Body of pancreas (tissue), 4 donors: Measurements from ENCODE around the gene CNTNAP2. TPM values are rescaled to one million over a fixed set of nuclear protein-coding genes. Genes with fewer than 3 reads are reported as not detected.

Experiments used
- ATAC-seq: fragments of 150-250 bp; one replicate; pipeline ENCODE4 v1.9.1; 2016
- DNase-seq, 4 donors: peaks; one replicate each; pipeline ENCODE4 v3.0.0-alpha.2; 2019
- H3K27ac ChIP-seq, 4 donors: fragments of 200-600 bp; sonication (generic); 1 replicate in 3 of 4; 2 replicates in 1 of 4; pipeline versions ENCODE4 v1.5.1 to v1.6.1; 2016 to 2019; ENCODE audit warnings: mild to moderate bottlenecking in 1 of 4, mixed read lengths in 1 of 4, moderate library complexity in 1 of 4
- H3K27me3 ChIP-seq, 2 donors: fragments of 200-600 bp; sonication (generic); one replicate each; pipeline ENCODE4 v1.6.0; 2016; ENCODE audit warnings: mild to moderate bottlenecking in 1 of 2
- H3K36me3 ChIP-seq, 2 donors: fragments of 200-600 bp; sonication (generic); replicated peaks in 1 of 2; 2 replicates each; pipeline ENCODE4 v1.5.1; 2016; ENCODE audit warnings: low read depth in 2 of 2; ENCODE audit not compliant: insufficient read depth in 1 of 2
- H3K4me1 ChIP-seq: fragments of 200-600 bp; sonication (generic); one replicate; pipeline ENCODE4 v1.6.0; 2016
- H3K4me3 ChIP-seq, 2 donors: fragments of 200-600 bp; sonication (generic); 1 replicate in 1 of 2; 2 replicates in 1 of 2; pipeline ENCODE4 v1.5.1; 2016 to 2019
- H3K9me3 ChIP-seq, 3 donors: fragments of 200-600 bp; sonication (generic); 1 replicate in 2 of 3; 2 replicates in 1 of 3; pipeline ENCODE4 v1.5.1; 2016
- CTCF ChIP-seq, 7 experiments: fragments of 450-650 bp in 4 of 7; fragments of 200-600 bp in 3 of 7; sonication (generic) in 3 of 7; IDR thresholded peaks; one replicate each; pipeline ENCODE4 v1.5.1; 2016 to 2019; ENCODE audit warnings: antibody characterized with exemption in 7 of 7
- POLR2A ChIP-seq, 3 donors: fragments of 450-650 bp; IDR thresholded peaks; one replicate each; pipeline ENCODE4 v1.6.1; 2016; ENCODE audit warnings: antibody characterized with exemption in 3 of 3, mild to moderate bottlenecking in 2 of 3
- WGBS, 2 donors: methylation state at CpG; one replicate each; pipeline ENCODE4 v1.1.5; 2017; 5-methylcytosine and 5-hydroxymethylcytosine counted together
- intact Hi-C: fragments of 100-400 bp; cut with DNase I; formaldehyde crosslinking; loops from one replicate; pipeline ENCODE4 v1.15.1; 2023
- total RNA-seq, 2 donors: library from RNA; depleted of rRNA; stranded (reverse); fragments of >200 nt; gene quantifications; one replicate each; pipeline ENCODE4 v1.1.0, GENCODE V29; 2016

The CNTNAP2 gene
- total RNA-seq, 2 donors from 2014 or later, result 1.0 TPM; not detected in 1

GRCh38 chr7:148021507-148022045, 1905.0 kb downstream of the CNTNAP2 start:
- Histone ChIP-seq H3K27me3 (no peaks in the 10 kb centered on the region), H3K27ac (no peak overlapping the region), H3K36me3 (no peaks in the 10 kb centered on the region), H3K4me3 (no peak overlapping the region), H3K9me3 (no peaks in the 10 kb centered on the region), H3K4me1 (no peaks in the 10 kb centered on the region)
- TF ChIP-seq POLR2A (IDR thresholded peaks at IDR 0.05), result no peak
- no peak for TF ChIP-seq CTCF (IDR thresholded peaks at IDR 0.05)
- intact Hi-C loops, result no loop called here
- no peak for DNase-seq
- 81 to 82% methylated on average over 17 of the region's 17 CpGs for WGBS, 2 donors
- ATAC-seq, result no peak

- intact Hi-C loops, result no loop called here
- Histone ChIP-seq H3K4me1 (no peaks in the 10 kb centered on the region), H3K27me3 (no peaks in the 10 kb centered on the region), H3K27ac (no peak overlapping the region), H3K36me3 (no peaks in the 10 kb centered on the region), H3K4me3 (no peak overlapping the region), H3K9me3 (no peaks in the 10 kb centered on the region)
- DNase-seq (no peak), ATAC-seq (no peak)
- 88 to 89% methylated on average over 9 of the region's 9 CpGs for WGBS, 2 donors
- no peak for TF ChIP-seq POLR2A (IDR thresholded peaks at IDR 0.05)
- no peak for TF ChIP-seq CTCF (IDR thresholded peaks at IDR 0.05)
Observed at GRCh38 chr7:148022832-148023231, 1906.2 kb downstream of the CNTNAP2 start.

- intact Hi-C loops, result no loop called here
- no peak overlapping the region for H3K27ac ChIP-seq
- H3K4me3 ChIP-seq, result no peak overlapping the region
- H3K9me3 ChIP-seq, result no peaks in the 10 kb centered on the region
- H3K27me3 ChIP-seq, result no peaks in the 10 kb centered on the region
- ATAC-seq (no peak), DNase-seq (no peak)
- WGBS, 2 donors, result 59 to 68% methylated on average over 5 of the region's 5 CpGs
- TF ChIP-seq POLR2A (IDR thresholded peaks at IDR 0.05), result no peak
- no peak for TF ChIP-seq CTCF (IDR thresholded peaks at IDR 0.05)
- H3K4me1 ChIP-seq, result no peaks in the 10 kb centered on the region
- no peaks in the 10 kb centered on the region for H3K36me3 ChIP-seq
Observed at GRCh38 chr7:148026713-148027112, 1910.1 kb downstream of the CNTNAP2 start.

- H3K36me3 ChIP-seq, result no peaks in the 10 kb centered on the region
- TF ChIP-seq POLR2A (IDR thresholded peaks at IDR 0.05) (no peak), CTCF (IDR thresholded peaks at IDR 0.05) (no peak)
- no peak overlapping the region for H3K4me3 ChIP-seq
- H3K4me1 ChIP-seq, result no peaks in the 10 kb centered on the region
- DNase-seq, result no peak
- no peaks in the 10 kb centered on the region for H3K9me3 ChIP-seq
- 85% methylated on average over 3 of the region's 3 CpGs for WGBS, 2 donors
- no peaks in the 10 kb centered on the region for H3K27me3 ChIP-seq
- ATAC-seq, result no peak
- no peak overlapping the region for H3K27ac ChIP-seq
- intact Hi-C loops, result no loop called here
Observed at GRCh38 chr7:148028165-148028564, 1911.6 kb downstream of the CNTNAP2 start.

GRCh38 chr7:148031019-148031418, 1914.4 kb downstream of the CNTNAP2 start:
- 55 to 65% methylated on average over 2 of the region's 2 CpGs for WGBS, 2 donors
- intact Hi-C loops, result no loop called here

More at GRCh38 chr7:148031019-148031418, 1914.4 kb downstream of the CNTNAP2 start:
- Histone ChIP-seq H3K27me3 (no peaks in the 10 kb centered on the region), H3K36me3 (no peaks in the 10 kb centered on the region), H3K4me1 (no peaks in the 10 kb centered on the region), H3K9me3 (no peaks in the 10 kb centered on the region), H3K4me3 (no peak overlapping the region), H3K27ac (no peak overlapping the region)
- TF ChIP-seq CTCF (IDR thresholded peaks at IDR 0.05), result no peak
- no peak for TF ChIP-seq POLR2A (IDR thresholded peaks at IDR 0.05)
- ATAC-seq (no peak), DNase-seq (no peak)
